Stimulated activated CD4-positive, alpha-beta T cell treated with anti-CD3 and anti-CD28 coated beads, Interleukin-1b, Interleukin-23, amount 100 ng/mL, for 4 hours (primary cell): ENCODE results near the gene SEC23B.
A peak's percentile ranks its signal among the peaks of the same experiment; 100 is the strongest.
"Not testable (repeated sequence)": the region's sequence is repeated elsewhere in the genome, so short reads cannot be mapped to it uniquely, and the experiment has no call there.

Experiments
- DNase-seq, 2 donors: peaks; one replicate each; pipeline ENCODE4 v3.0.0-alpha.2; 2020; ENCODE audit warnings: low read depth in 2 of 2

Gene SEC23B

GRCh38 chr20:18507218-18508191, at the start of gene SEC23B:
SEC23B (plus strand) TSS chr20:18507940; CDS start chr20:18510836, 2,896 bp downstream.
- peak; percentile 95 to 96 for DNase-seq

DNA sequence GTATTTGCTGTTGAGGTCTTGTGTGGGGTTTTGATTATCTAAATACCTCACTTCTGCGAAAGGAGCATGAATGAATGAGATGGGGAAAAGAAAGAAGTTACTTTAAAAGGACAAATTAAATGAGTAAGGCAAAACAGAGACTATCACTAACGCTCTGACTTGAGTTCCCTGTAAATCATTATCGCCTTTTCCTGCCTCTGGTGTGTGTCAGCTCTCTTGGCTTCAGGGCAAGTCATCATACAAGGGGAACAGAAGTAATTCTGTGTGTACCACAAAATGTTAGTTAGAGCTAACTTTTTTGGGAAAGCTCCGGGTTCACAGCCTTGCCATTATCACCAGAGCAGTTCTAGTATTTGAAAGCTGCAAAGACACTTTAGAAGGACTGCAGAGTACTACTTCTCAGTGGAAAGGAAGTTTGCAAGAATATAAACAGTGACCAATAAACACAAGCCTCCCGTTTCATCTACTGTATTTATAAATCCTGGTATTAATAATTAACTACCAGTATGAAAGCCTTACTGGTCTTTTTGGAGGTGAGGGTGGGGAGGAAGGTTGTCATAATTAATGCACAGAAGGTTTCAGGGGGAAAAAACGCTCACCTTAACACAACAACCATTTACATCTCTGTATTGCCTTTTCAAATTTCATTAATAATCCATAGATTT, 42.1 kb upstream of the SEC23B start:
- DNase-seq: no peak

GRCh38 chr20:18466574-18466893, 41.2 kb upstream of the SEC23B start:
- no peak for DNase-seq

DNA sequence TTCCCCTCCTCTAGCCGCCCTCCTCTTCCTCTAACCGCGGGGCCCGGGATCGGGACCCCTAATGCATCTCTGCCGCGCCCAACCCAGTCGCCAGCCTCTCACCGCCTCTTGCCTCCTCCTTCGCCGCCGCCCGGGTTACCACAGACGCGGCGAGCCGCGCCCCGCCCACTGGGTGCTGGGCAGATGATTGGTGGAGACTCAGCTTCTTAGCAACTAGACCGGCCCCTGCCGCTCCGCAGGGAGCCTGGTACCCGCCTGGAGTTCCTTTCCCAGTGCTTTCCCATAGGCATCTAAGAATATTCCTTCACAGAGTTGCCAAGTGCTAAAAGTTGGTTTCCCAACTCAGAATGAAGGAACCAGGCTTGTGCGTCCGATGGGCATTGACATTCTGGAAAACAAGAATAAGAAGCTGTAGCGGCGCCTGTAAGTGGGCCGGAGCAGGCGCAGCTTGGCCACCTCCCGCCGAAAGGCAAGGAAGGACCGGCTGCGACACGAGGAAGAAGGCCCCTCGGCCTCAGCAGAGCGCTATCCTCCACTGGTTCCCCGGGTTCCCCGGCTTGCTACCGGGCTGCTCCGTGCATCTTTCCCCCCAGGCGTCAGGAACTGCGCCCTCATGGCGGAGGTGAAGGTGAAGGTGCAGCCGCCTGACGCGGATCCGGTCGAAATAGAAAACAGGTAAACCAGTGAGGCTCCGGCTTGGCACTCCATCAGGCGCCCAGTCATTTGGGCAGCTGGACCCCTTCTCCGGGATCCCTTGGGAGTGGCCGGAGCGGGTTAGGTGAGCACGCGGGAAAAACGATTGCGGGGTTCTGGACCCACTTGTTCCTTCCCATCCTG, 40.6 kb upstream of the SEC23B start, which contains the start of the genes DZANK1 and POLR3F:
Gene DZANK1 (minus strand): TSS at position 137 of the 837 bp plus-strand sequence. CDS start 1,672 bp downstream, outside the sequence.
Gene POLR3F (plus strand): TSS at position 497 of the 837 bp plus-strand sequence. CDS start 117 bp downstream, at position 614.
- peak; percentile 84 to 91 for DNase-seq

- DNase-seq: no peak
Observed at GRCh38 chr20:18477218-18477617, 30.5 kb upstream of the SEC23B start.

DNA sequence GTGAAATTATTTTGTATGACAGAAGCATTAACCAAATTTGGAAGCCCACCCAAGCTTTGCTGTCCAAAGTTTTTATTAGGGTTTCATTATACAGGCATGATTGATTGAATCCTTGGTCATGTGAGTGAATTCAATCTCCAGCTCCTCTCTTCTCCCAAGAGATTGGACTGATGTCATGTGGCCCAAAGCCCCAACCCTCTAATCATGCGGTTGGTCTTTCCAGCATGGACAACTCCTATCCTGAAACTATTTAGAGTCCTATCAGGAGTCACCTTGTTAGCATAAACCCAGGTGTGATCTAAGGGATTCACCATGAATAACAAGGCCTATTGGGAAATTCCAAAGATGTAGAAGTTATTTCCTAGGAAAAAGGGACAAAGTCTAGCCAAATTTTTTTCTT, 29.9 kb upstream of the SEC23B start:
- no peak for DNase-seq

DNA sequence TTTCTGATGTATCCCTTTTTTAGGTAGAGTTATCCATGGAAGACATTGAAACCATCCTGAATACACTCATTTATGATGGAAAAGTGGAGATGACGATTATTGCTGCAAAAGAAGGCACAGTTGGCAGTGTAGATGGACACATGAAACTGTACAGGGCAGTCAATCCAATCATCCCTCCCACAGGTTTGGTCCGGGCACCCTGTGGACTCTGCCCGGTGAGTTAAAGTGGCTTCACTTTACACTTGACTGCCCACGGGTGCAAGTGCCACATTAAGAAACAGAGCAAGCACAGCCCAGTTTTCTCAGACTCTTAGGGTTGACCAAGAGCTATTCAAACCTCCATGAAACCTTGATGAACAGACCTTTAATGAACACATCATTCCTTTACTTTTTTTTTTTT, 26.1 kb upstream of the SEC23B start:
- DNase-seq: no peak

GRCh38 chr20:18488301-18488700, 19.4 kb upstream of the SEC23B start:
- DNase-seq: no peak

- no peak for DNase-seq
Observed at GRCh38 chr20:18496042-18496441, 11.7 kb upstream of the SEC23B start.

DNA sequence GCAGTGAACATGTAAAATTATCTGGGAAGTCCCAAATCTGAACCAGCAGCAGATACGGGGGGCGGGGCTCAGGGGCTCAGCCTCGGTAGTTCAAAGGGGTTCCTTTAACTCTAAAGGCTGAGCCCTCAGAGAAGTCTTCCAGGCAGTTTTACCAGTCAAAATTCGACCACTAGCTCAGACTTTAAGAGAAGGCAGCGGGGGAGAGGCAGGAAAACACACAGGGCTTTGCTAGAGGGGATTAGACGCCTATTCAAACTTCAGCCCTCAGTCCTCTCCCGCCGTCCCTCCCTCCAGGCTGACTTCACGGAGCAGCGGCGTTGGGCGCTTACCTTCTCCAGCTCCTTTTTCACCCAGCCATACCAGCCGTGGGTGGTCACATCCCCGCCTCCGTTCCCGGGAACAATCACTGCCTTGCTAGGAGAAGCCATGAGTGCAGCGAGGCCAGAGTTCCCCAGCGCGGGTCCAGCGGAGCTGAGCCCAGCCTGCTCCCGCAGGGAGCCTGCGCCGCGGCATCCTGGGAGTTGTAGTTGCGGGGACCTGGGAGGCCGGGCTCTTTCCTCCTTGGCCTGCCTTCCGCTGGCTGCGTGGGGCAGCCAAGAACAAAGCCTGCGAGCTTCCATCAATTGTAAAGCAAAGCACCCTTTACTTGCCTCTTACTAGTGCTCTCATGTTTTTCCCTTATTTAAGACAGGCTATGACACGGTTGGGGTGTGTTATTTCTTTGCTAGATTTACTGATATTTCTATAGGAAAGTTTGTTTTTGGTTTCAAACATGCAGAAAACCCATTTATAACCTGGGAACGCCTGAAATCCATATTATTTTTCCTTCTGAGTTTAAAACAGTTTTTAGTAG, 10.8 kb upstream of the SEC23B start, which contains the start of gene RBBP9:
Gene RBBP9 (minus strand): TSS at position 486 of the 853 bp plus-strand sequence. CDS start 58 bp downstream, at position 428.
- peak; percentile 50 to 70 for DNase-seq

DNA sequence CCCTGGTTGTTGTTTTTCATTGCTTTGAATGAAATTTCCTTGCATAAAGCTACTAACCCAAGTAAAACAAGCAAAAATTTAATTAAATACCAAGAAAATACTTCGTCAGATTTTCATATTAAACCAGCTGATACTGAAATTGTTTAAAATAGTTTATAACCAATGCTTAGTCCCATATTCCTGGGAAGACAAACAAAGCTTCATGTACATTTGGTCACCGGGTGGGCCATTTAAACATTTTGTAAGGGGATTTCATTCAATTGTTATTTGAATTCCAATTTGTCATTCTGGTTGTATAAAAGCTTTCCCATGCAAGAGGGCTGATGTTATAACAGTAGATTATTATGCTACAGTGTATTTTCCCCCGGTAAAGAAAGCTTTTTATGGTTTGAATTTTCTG, 10.1 kb upstream of the SEC23B start:
- no peak for DNase-seq

GRCh38 chr20:18501672-18502071, 6.1 kb upstream of the SEC23B start:
- not testable (repeated sequence) for DNase-seq

GRCh38 chr20:18504479-18505060, 3.2 kb upstream of the SEC23B start:
- DNase-seq: no peak

GRCh38 chr20:18506744-18507143, 996 bp upstream of the SEC23B start:
- no peak for DNase-seq

DNA sequence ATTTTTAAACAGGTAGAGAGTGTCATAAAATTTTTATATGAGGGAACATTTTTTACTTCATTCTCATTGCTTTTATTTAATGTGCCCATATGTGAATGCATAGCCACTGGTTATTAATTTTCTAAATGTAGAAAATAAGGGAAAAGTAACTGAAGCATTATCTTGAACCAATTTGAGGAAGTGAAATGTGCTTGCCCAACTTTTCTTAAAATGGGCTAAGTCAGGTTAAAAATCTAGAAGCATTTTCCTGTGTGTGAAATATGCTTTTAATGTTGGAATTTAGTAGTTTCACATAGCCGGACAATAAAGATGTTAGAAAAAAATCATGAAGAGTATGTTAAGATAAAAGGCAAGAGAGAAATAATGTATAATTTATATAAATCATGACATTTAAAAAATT, 3.8 kb downstream of the SEC23B start:
- DNase-seq: no peak

DNA sequence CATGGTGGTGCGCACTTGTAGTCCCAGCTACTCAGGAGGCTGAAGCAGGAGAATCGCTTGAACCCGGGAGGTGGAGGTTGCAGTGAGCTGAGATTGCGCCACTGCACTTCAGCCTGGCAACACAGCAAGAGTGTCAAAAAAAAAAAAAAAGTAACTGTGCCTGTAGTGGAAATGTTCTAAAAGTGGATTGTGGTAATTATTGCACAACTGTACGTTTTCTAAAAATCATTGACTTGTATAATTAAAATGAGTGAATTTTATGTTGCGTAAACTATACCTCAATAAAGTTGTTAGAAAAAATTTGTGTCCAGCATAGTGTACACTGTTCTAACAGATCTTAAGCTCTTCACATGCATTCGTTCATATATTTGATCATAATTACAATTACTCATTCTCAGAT, 5.5 kb downstream of the SEC23B start:
- no peak for DNase-seq

- DNase-seq: no peak
Observed at GRCh38 chr20:18514127-18514526, 6.4 kb downstream of the SEC23B start.

GRCh38 chr20:18515973-18516372, 8.2 kb downstream of the SEC23B start:
- no peak for DNase-seq

DNA sequence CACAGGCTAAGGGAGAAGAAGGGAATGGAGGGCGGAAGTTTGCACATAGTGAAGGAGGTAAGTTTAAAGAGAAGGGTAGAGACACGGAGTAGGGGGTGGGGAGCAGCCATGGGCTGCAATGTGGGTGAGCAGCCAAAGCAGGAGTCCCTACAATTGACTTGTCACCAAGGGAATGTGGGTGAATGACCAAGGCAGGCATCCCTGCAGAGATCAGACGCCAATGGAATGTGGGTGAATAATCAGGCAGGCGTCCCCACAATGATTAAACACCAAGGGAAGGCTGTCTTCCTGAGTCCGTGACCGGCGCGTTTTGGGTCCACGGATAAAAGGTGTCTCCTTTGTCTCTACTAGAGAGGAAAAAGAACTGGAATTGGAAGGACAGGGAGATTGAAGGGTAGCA, 14.3 kb downstream of the SEC23B start:
- DNase-seq: not testable (repeated sequence)

GRCh38 chr20:18523066-18523465, 15.3 kb downstream of the SEC23B start:
- no peak for DNase-seq
